GM18868 (cell line): ENCODE results near the gene NUP42.

Source experiments
- ATAC-seq: cut with Tn5 transposase; IDR thresholded peaks from one replicate; pipeline ENCODE4 v1.9.1; 2021; ENCODE audit warnings: mild to moderate bottlenecking, moderate library complexity; ENCODE audit not compliant: unreplicated experiment

NUP42 gene

DNA sequence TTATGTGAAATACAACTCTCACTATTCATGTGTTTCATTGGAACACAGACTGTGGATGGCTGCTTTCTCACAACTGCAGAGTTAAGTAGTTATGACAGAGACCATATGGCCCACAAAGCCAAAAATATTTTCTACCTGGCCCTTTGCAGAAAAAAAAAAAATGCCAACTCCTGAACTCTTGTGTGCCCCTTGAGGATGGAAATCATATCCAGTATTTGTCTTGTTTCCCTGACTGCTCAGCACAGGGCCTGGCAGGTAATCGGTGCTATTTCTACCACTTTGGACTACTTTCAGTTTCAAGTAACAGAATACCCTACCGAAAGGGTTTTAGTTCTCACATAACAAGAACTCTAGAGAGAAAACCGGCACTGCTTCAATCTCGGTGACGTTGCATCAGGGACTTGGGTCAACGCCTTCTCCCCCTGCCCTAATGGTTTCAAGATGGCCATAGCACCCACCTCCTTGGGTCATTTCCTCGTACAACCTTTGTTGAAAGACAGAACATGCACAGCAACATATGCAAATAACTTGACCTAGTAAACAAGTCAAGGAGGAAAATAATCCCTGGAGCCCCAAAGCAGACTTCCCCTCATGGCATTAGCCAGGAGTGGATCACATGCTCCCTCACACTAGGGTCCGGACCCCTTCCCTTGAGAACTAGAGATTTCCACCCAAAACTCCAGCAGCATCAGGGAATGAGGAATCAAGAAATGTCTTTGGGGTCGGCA, 52.9 kb downstream of the NUP42 start:
- peak; percentile 98 for ATAC-seq

- no peak for ATAC-seq
Observed at GRCh38 chr7:23235813-23236221, 54.0 kb downstream of the NUP42 start.

DNA sequence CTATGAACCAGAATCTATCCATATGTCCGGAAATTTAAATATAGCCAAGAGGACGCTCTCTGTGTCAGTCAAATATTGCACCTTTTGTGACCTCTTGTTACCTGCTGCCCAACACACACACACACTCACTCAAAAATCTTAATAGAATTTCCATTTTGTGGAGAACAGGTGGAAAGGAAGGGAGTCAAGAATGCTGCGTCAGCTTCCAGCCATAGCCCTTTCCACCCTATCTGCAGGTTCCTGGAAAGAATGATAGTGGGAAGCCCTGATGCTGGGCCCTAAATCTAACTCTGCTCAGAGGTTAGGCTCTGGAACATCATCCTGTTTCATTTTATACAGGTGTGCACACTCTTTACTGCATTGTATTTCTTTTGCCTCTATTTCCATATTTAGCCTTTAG, 55.2 kb downstream of the NUP42 start:
- no peak for ATAC-seq

DNA sequence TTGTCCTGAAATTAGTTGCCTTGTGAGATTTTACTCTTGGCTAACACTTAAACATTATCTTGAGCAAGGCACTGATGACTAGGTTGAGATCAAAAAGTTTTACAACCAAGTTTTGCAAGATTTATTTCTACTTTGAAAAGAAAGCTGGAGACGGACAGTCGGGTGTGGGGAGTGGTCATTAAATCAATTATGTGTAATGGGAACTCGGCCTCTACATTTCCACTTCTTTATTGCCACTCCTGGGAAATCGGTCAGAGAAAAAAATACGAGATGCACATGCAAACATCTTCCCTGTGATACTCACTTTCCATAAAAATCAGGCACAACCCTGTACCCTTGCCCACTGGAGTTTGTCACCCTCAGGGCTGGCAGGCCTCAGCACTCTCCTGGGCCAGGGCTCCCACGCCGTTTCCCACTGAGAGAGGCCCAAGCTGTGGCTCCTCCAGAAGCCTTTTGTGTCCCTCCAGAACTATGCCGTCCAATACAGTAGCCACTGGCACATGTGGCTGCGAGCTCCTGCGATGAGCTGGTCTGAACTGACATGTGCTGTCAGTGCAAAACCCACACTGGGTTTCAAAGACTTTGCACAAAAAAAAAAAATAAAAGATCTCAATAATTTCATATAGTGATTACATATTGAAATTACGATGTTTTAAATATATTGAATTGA, 57.3 kb downstream of the NUP42 start:
- no peak for ATAC-seq

DNA sequence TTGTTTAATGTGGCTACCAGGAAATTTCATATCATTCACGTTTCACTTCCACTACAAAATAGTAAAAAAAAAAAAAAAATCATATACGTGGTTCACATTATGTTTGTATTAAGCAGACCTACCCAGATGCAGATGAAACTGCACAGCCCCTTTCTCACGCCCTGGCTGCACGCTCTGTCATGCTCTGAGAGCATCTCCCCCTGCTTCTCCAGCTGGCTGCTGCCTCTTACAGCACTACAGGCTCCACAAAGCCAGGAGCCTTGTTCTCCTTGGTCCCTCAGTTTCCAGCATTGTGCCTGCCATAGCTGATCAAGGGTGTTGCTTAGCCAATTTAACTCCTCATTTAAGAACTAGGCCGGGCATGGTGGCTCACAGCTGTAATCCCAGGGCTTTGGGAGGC, 57.9 kb downstream of the NUP42 start:
- ATAC-seq: no peak

DNA sequence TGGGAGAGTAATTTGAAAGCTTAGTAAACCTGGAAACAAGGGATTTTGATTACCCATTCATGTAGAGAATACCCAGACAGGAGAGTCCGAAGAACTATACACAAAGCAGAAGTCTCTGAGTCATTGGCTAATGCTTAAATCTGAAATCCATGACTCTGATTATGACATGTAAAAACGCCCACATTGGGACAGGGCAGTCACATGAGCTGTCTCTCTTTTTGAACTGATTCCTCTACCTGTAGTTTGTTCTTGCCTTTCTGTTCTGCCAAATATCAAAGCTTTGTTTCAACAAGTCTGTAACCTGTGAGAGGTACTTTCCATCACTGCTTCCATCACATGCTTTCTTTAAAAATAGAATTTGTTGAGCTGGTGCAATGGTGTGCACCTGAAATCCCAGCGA, 60.5 kb downstream of the NUP42 start:
- ATAC-seq: peak; percentile 75

- no peak for ATAC-seq
Observed at GRCh38 chr7:23242935-23243334, 61.1 kb downstream of the NUP42 start.

GRCh38 chr7:23246555-23246954, 64.7 kb downstream of the NUP42 start, which contains the start of gene GPNMB:
Gene GPNMB (plus strand): TSS chr7:23246775. CDS start chr7:23246858, 83 bp downstream.
- no peak for ATAC-seq

GRCh38 chr7:23247046-23247602, 65.3 kb downstream of the NUP42 start:
- ATAC-seq: no peak

GRCh38 chr7:23247603-23248335, 65.9 kb downstream of the NUP42 start:
- ATAC-seq: no peak

DNA sequence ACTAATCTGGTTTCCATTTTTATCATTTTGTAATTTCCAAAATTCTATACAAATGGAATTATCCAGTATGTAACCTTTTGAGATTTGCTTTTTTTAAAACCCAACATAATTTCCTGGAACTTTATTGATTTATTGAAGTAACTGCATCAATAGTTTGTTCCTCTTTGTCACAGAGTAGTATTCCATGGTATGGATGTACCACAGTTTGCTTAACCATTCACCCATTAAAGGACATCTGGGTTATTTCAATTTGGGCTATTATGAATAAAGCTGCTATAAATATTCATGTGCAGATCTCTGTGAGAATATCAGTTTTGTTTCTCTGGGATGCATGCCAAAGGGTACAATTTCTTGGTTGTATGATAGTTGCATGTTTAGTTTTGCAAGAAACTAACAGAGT, 67.6 kb downstream of the NUP42 start:
- ATAC-seq: no peak
